ENCODE data around the gene TMEM14B.

Gene TMEM14B

DNA sequence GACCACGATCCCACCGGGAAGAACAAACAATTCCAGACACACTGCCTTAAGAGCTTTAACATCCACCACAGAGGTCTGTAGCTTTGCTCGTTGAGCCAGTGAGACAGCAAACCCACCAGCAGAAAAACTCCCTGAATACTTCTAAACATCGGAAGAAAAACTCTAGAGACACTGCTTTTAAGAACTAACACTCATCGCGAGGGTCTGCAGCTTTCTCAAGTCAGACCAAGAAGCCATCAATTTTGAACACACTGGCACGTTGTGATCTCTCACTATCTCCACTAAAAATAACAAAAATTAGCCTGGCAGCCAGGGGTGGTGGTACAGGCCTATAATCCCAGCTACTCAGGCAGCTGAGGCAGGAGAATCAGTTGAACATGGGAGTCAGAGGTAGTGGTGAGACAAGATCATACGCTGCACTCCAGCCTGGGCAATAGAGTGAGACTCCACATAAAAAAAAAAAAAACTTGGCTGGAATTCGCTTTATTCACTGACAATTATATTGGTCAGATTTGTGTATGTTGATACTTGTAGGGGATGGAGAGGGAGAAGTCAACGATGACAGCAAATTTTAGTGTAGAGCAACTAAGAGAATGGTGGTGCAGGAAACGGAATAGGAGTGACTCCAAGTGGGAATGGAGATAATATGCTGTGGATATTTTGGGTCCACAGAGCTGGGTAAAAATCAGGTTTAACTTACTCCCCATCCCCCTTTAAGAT lies 25.6 kb upstream of the TMEM14B start:
- TF ChIP-seq, protein P1, sequence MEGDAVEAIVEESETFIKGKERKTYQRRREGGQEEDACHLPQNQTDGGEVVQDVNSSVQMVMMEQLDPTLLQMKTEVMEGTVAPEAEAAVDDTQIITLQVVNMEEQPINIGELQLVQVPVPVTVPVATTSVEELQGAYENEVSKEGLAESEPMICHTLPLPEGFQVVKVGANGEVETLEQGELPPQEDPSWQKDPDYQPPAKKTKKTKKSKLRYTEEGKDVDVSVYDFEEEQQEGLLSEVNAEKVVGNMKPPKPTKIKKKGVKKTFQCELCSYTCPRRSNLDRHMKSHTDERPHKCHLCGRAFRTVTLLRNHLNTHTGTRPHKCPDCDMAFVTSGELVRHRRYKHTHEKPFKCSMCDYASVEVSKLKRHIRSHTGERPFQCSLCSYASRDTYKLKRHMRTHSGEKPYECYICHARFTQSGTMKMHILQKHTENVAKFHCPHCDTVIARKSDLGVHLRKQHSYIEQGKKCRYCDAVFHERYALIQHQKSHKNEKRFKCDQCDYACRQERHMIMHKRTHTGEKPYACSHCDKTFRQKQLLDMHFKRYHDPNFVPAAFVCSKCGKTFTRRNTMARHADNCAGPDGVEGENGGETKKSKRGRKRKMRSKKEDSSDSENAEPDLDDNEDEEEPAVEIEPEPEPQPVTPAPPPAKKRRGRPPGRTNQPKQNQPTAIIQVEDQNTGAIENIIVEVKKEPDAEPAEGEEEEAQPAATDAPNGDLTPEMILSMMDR (IDR thresholded peaks at IDR 0.05; ENCODE audit: insufficient read depth, low read length, missing control alignments) = no peak
- H3K4me3 ChIP-seq (ENCODE audit: low read depth, low read length) = peak overlapping the region; percentile 65
- DNase-seq (ENCODE audit: low read depth, low spot score) = no peak
- ChIA-PET CTCF (interaction anchor here (0.7 to 2.3 kb wide), 5 partner anchors 13 to 243 kb away, joined by 3 to 6 read pairs (median 4); no protein-coding TSS in a partner anchor), POLR2A (interaction anchor here (0.6 to 1.7 kb wide), 9 partner anchors 11 to 27 kb away, joined by 3 to 20 read pairs (median 3); partner anchors contain the start of genes C6orf52, PAK1IP1 and TMEM14B)

DNA sequence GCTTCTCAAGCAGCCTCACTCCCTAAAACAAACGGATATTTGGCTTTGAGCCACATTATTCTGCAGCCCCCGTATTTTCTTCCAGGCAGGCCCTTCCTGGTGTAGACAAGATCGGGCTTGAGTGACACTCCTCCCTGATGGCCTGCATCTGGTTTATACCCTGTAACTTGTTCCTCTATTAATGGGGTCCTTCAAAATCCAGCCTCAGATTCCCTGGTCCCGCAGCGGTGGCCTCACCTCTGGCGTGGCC lies 25.1 kb upstream of the TMEM14B start:
- ChIA-PET CTCF (interaction anchor here (0.7 to 2.3 kb wide), 4 partner anchors 13 to 244 kb away, joined by 3 to 6 read pairs (median 4); no protein-coding TSS in a partner anchor), POLR2A (interaction anchor here (0.6 to 1.7 kb wide), 7 partner anchors 11 to 28 kb away, joined by 3 to 20 read pairs (median 3); partner anchors contain the start of genes C6orf52, PAK1IP1 and TMEM14B)
- TF ChIP-seq, protein P1 (IDR thresholded peaks at IDR 0.05; ENCODE audit: insufficient read depth, low read length, missing control alignments) = no peak
- peak overlapping the region; percentile 65 for H3K4me3 ChIP-seq (ENCODE audit: low read depth, low read length)
- no peak for DNase-seq (ENCODE audit: low read depth, low spot score)

DNA sequence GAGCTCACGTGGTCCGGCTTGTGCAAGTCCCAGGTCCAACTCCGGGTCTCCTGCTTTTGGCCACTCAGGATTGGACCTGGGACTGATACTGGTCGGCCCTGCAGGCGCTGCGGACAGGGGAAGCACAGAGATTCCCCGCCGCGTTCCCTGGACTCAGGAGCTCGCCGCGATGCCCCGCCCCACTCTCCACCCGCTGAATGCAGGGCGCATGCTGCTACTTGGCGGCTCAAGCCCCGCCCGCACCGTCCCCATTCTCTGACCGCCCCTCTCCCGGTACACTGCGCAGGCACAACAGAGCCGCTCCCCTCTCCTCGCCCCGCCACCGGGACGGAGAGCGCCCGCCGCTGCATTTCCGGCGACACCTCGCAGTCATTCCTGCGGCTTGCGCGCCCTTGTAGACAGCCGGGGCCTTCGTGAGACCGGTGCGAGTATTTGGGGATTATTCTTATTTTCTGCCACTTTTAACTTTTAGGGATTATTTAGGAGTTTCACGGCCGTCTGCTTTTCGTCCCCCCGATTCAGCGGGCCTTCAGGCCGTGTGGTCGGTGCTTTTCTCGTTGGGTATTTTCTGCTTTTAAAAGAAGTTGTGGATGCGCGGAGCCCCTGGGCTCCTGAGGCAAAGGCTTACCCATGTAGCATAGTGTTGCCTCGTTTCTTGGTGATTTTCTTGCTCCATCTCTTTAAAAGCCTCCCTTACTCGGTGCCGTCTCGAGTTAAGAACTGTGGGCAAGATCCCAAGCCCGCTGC lies 24.6 kb upstream of the TMEM14B start, which contains the start of gene TMEM14C:
TMEM14C (plus strand) TSS at position 251 of the 747 bp plus-strand sequence. CDS start 1,544 bp downstream, outside the sequence.
- ChIA-PET POLR2A (interaction anchor here (0.6 to 1.7 kb wide), 7 partner anchors 10 to 28 kb away, joined by 3 to 20 read pairs (median 3); partner anchors contain the start of genes C6orf52, PAK1IP1 and TMEM14B), CTCF (interaction anchor here (0.7 to 2.3 kb wide), 4 partner anchors 12 to 244 kb away, joined by 3 to 6 read pairs (median 4); no protein-coding TSS in a partner anchor)
- TF ChIP-seq, protein P1 (IDR thresholded peaks at IDR 0.05; ENCODE audit: insufficient read depth, low read length, missing control alignments) = no peak
- H3K4me3 ChIP-seq (ENCODE audit: low read depth, low read length) = peak within 1 kb of the TSS; percentile 65
- peak; percentile 95 for DNase-seq (ENCODE audit: low read depth, low spot score)

DNA sequence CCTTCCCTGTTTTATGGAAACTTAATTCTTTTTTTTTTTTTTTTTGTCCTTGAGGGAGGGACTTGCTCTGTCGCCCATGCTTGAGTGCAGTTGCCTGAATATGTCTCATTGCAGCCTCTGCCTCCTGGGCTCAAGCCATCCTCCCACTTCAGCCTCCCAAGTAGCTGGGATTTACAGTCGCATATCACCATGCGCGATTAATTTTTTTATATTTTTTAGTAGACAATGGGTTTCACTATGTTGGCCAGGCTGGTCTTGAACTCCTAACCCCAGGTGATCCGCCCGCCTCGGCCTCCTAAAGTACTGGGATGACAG lies 24.1 kb upstream of the TMEM14B start:
- TF ChIP-seq, protein P1 (IDR thresholded peaks at IDR 0.05; ENCODE audit: insufficient read depth, low read length, missing control alignments) = no peak
- ChIA-PET CTCF (interaction anchor here (0.7 to 2.3 kb wide), 4 partner anchors 9 to 28 kb away, joined by 3 to 6 read pairs (median 4); partner anchors contain the start of gene PAK1IP1), POLR2A (interaction anchor here (1.7 kb wide), 1 partner anchor 10 kb away, joined by 7 read pairs; no protein-coding TSS in a partner anchor)
- peak overlapping the region; percentile 65 for H3K4me3 ChIP-seq (ENCODE audit: low read depth, low read length)
- DNase-seq (ENCODE audit: low read depth, low spot score) = no peak

DNA sequence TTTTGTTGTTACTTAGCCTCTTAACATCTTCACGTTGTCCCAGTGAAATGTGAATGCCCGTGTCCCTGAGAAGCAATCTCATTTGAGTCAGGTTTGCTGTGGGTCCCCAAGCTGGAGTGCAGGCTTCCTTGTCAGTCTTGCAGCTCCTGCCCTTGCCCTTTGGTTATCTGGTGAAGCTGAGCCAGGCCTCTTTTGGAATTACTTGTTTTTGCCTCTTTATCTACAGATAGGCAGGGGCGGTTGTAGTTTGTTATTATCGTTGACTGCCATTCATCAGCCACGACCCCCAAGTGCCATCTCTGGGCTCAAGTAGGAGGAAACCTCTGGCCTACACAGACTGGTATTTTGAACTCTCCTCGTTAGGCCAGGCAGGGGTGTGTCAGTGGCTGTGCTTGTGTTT lies 22.6 kb upstream of the TMEM14B start:
- CTCF ChIA-PET = no interaction called here
- DNase-seq (ENCODE audit: low read depth, low spot score) = no peak
- POLR2A ChIA-PET = no interaction called here
- TF ChIP-seq, protein P1 (IDR thresholded peaks at IDR 0.05; ENCODE audit: insufficient read depth, low read length, missing control alignments) = no peak
- no peak overlapping the region for H3K4me3 ChIP-seq (ENCODE audit: low read depth, low read length)

DNA sequence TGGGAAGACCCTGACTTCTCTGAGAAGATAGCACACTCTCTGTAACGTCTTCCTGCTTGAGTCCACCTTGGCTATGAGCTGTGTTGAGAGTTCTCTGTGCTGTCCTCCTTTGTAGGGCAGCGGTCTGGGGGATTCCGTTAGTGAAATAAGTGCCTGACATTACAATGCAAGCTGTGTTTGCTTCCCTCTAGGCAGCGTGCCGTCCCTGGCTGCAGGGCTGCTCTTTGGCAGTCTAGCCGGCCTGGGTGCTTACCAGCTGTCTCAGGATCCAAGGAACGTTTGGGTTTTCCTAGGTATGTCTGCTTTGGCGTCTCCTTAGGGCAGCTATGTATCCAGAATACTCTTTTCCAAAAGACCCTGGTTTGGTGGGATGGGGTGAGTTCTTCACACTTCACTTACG lies 21.9 kb upstream of the TMEM14B start:
- ChIA-PET CTCF (interaction anchor here (0.9 kb wide), 1 partner anchor 76 kb away, joined by 3 read pairs; no protein-coding TSS in a partner anchor), POLR2A (no interaction called here)
- TF ChIP-seq, protein P1 (IDR thresholded peaks at IDR 0.05; ENCODE audit: insufficient read depth, low read length, missing control alignments) = no peak
- DNase-seq (ENCODE audit: low read depth, low spot score) = no peak
- no peak overlapping the region for H3K4me3 ChIP-seq (ENCODE audit: low read depth, low read length)

Measured in AG04449 (cell line).